GM10266 (cell line): ENCODE measurements around the gene PRR9.
"Not testable (repeated sequence)": the region's sequence is repeated elsewhere in the genome, so short reads cannot be mapped to it uniquely, and the experiment has no call there.

ENCODE experiments used
- DNase-seq: peaks from one replicate; pipeline ENCODE4 v3.0.0; 2012; ENCODE audit errors: extremely low spot score
- TF ChIP-seq, protein P1 (sequence below): IDR thresholded peaks from 2 replicates; pipeline ENCODE4 v1.5.1; 2012; ENCODE audit warnings: mild to moderate bottlenecking, low read depth; ENCODE audit not compliant: control insufficient read depth, insufficient read depth; ENCODE audit errors: missing control alignments

Gene PRR9, protein sequence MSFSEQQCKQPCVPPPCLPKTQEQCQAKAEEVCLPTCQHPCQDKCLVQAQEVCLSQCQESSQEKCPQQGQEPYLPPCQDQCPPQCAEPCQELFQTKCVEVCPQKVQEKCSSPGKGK

DNA sequence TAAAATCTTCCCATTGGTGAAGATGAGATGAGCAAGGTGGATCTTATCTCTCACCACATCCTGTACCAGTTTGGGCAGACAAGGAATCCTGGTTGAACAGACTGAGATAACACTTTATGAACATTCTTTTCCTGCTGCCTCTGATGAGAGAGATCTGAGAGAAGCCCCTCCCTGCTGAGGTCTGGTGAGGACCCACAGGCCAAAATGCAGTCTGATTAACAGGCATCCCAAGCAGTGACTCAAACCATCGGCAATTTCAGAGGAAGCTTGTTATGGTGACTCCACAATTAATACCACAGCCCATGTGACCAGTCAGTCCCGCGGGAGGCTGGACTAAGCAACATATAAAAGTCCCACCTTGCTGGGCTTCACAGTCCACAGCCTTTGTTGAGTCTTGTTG is at the start of gene PRR9:
TSS of gene PRR9 (plus strand) at position 373 of the 400 bp plus-strand sequence. CDS start 561 bp downstream, outside the sequence.
- TF ChIP-seq, protein P1, sequence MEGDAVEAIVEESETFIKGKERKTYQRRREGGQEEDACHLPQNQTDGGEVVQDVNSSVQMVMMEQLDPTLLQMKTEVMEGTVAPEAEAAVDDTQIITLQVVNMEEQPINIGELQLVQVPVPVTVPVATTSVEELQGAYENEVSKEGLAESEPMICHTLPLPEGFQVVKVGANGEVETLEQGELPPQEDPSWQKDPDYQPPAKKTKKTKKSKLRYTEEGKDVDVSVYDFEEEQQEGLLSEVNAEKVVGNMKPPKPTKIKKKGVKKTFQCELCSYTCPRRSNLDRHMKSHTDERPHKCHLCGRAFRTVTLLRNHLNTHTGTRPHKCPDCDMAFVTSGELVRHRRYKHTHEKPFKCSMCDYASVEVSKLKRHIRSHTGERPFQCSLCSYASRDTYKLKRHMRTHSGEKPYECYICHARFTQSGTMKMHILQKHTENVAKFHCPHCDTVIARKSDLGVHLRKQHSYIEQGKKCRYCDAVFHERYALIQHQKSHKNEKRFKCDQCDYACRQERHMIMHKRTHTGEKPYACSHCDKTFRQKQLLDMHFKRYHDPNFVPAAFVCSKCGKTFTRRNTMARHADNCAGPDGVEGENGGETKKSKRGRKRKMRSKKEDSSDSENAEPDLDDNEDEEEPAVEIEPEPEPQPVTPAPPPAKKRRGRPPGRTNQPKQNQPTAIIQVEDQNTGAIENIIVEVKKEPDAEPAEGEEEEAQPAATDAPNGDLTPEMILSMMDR, result no peak
- no peak for DNase-seq

- TF ChIP-seq, protein P1, result no peak
- DNase-seq, result no peak
Observed at GRCh38 chr1:153168686-153169085, 48.7 kb upstream of the PRR9 start.

- TF ChIP-seq, protein P1, result no peak
- DNase-seq, result no peak
Observed at GRCh38 chr1:153174624-153175023, 42.8 kb upstream of the PRR9 start.

DNA sequence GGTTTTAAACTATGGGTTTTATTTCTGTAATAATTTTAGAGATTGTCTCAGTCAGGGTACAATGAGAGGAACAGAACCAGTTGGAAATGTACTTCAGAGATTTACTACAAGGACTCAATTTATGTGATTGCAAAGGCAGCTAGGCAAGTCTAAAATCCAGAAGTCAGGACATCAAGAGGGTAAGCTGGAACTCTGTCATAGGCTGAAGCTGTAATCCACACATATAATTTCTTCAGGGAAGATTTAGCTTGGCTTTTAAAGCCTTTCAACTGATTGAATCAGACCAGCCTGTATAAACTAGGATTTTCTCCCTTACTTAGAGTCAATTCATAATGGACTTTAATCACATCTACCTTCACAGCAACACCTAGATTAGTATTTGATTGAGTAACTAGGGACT is 38.5 kb upstream of the PRR9 start:
- TF ChIP-seq, protein P1, result no peak
- no peak for DNase-seq

- TF ChIP-seq, protein P1, result no peak
- DNase-seq, result no peak
Observed at GRCh38 chr1:153180556-153180955, 36.8 kb upstream of the PRR9 start.

GRCh38 chr1:153188301-153188700 is 29.1 kb upstream of the PRR9 start:
- DNase-seq, result not testable (repeated sequence)

DNA sequence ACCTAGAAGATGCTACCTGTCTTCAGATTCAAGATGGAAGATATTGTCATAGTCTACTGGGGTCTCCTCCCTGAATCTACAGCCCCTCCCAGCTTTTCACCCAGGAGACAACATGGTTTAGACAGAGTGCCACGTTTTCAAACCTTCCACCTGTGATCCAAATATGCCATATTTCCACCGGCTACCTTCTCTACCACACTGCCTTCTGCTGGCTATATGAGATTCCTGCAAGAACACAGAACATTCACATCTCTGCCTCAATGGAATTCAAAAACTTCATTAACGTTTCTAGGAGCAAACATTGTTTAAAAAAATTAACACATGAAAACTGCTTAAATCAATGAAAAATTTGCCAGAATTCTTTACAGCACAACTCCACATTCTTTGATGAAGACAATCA is 27.0 kb upstream of the PRR9 start:
- TF ChIP-seq, protein P1, result peak; percentile 37
- peak; percentile 15 for DNase-seq

DNA sequence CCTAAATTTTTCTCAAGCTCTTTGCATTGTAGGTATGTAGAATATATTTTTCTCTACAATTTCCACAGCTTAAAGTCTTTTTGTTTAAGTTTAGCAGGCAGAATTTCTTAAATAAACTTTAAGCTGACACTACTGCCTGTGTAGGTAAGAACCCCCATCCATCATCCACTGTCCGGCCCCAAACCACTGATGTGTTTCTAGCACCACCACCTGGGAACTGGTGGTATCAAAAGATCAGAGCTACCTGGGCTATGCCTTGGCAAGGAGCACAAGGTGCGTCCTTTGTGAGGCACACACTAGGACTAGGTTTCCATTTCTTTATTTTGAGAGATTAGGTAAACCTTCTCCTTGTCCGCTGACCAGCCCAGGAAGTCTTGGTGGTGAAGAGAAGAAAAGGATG is 24.7 kb upstream of the PRR9 start:
- TF ChIP-seq, protein P1, result peak; percentile 35
- peak; percentile 17 for DNase-seq
